BE2C (cell line): ENCODE measurements around the gene UBE2E2.

Source experiments
- DNase-seq: peaks from one replicate; pipeline ENCODE4 v3.0.0-alpha.2; 2020
- H3K27me3 ChIP-seq: fragments of 250-450 bp; sonication (Bioruptor Pico); 2 replicates; pipeline ENCODE4 v1.5.1; 2020; ENCODE audit warnings: mild to moderate bottlenecking
- H3K36me3 ChIP-seq: fragments of 250-450 bp; sonication (Bioruptor Pico); 2 replicates; pipeline ENCODE4 v1.5.1; 2020; ENCODE audit warnings: mild to moderate bottlenecking
- H3K4me1 ChIP-seq: fragments of 250-450 bp; sonication (Bioruptor Pico); 2 replicates; pipeline ENCODE4 v1.5.1; 2020
- H3K4me3 ChIP-seq: 2 replicates; pipeline ENCODE4 v1.5.1; 2011; ENCODE audit warnings: low read depth, low read length
- H3K9me3 ChIP-seq: fragments of 250-450 bp; sonication (Bioruptor Pico); 2 replicates; pipeline ENCODE4 v1.5.1; 2020
- CTCF ChIP-seq: IDR thresholded peaks from 2 replicates; pipeline ENCODE4 v1.5.1; 2012; ENCODE audit warnings: mild to moderate bottlenecking, low read depth, low read length

UBE2E2 gene

GRCh38 chr3:23442598-23443383 is 239.7 kb downstream of the UBE2E2 start:
- DNase-seq = no peak
- Histone ChIP-seq H3K36me3 (no peaks in the 10 kb centered on the region), H3K4me3 (no peak overlapping the region), H3K9me3 (no peaks in the 10 kb centered on the region), H3K4me1 (no peaks in the 10 kb centered on the region), H3K27me3 (no peaks in the 10 kb centered on the region)
- TF ChIP-seq CTCF = no peak

- H3K4me1 ChIP-seq = no peaks in the 10 kb centered on the region
- no peak for DNase-seq
- no peaks in the 10 kb centered on the region for H3K36me3 ChIP-seq
- H3K4me3 ChIP-seq = no peak overlapping the region
- TF ChIP-seq CTCF = no peak
- no peaks in the 10 kb centered on the region for H3K27me3 ChIP-seq
- H3K9me3 ChIP-seq = no peaks in the 10 kb centered on the region
These were observed 241.3 kb downstream of the UBE2E2 start for GRCh38 chr3:23444386-23444785.

GRCh38 chr3:23446301-23446700 is 243.2 kb downstream of the UBE2E2 start:
- no peak for DNase-seq
- no peak for TF ChIP-seq CTCF
- Histone ChIP-seq H3K9me3 (no peaks in the 10 kb centered on the region), H3K4me3 (no peak overlapping the region), H3K4me1 (no peaks in the 10 kb centered on the region), H3K36me3 (no peaks in the 10 kb centered on the region), H3K27me3 (no peaks in the 10 kb centered on the region)

GRCh38 chr3:23448998-23449537 is 245.9 kb downstream of the UBE2E2 start:
- no peaks in the 10 kb centered on the region for H3K36me3 ChIP-seq
- no peaks in the 10 kb centered on the region for H3K4me1 ChIP-seq
- no peak overlapping the region for H3K4me3 ChIP-seq
- TF ChIP-seq CTCF = no peak
- no peak for DNase-seq
- no peaks in the 10 kb centered on the region for H3K9me3 ChIP-seq
- H3K27me3 ChIP-seq = no peaks in the 10 kb centered on the region

GRCh38 chr3:23450051-23450450 is 246.9 kb downstream of the UBE2E2 start:
- TF ChIP-seq CTCF = no peak
- DNase-seq = no peak

GRCh38 chr3:23450806-23451205 is 247.7 kb downstream of the UBE2E2 start:
- no peak for TF ChIP-seq CTCF
- no peaks in the 10 kb centered on the region for H3K36me3 ChIP-seq
- no peak for DNase-seq
- H3K4me3 ChIP-seq = no peak overlapping the region
- no peaks in the 10 kb centered on the region for H3K4me1 ChIP-seq
- no peaks in the 10 kb centered on the region for H3K27me3 ChIP-seq
- no peaks in the 10 kb centered on the region for H3K9me3 ChIP-seq

More at GRCh38 chr3:23450051-23450450, 246.9 kb downstream of the UBE2E2 start:
- Histone ChIP-seq H3K9me3 (no peaks in the 10 kb centered on the region), H3K36me3 (no peaks in the 10 kb centered on the region), H3K27me3 (no peaks in the 10 kb centered on the region), H3K4me3 (no peak overlapping the region), H3K4me1 (no peaks in the 10 kb centered on the region)
